A549 (cell line): ENCODE results near the gene HOXB5.

ENCODE experiments used
- EHMT2 ChIP-seq: fragments of 200-600 bp; sonication (generic); IDR thresholded peaks from 2 replicates; pipeline ENCODE4 v1.6.1; 2016; ENCODE audit warnings: antibody characterized with exemption, low read depth, mild to moderate bottlenecking, moderate library complexity
- JUNB ChIP-seq: fragments of >200 bp; sonication (Bioruptor Twin); formaldehyde crosslinking; IDR thresholded peaks from 2 replicates; pipeline ENCODE4 v1.6.1; 2016
- NR3C1 ChIP-seq: fragments of >200 bp; sonication (Bioruptor Twin); formaldehyde crosslinking; IDR thresholded peaks from 3 replicates; pipeline ENCODE4 v1.6.1; 2017
- POLR2AphosphoS2 ChIP-seq: conservative IDR thresholded peaks from 2 replicates; pipeline ENCODE4 v1.6.1; 2012; ENCODE audit warnings: low read length, improper control_type of control experiment, inconsistent platforms
- TF ChIP-seq, protein P1 (sequence below): fragments of >200 bp; sonication (Bioruptor Twin); formaldehyde crosslinking; IDR thresholded peaks from 3 replicates; pipeline ENCODE4 v1.5.1; 2016
- TF ChIP-seq, protein P2 (sequence below): IDR thresholded peaks from 2 replicates; pipeline ENCODE4 v1.6.1; 2012; ENCODE audit warnings: low read depth, borderline replicate concordance

DNA sequence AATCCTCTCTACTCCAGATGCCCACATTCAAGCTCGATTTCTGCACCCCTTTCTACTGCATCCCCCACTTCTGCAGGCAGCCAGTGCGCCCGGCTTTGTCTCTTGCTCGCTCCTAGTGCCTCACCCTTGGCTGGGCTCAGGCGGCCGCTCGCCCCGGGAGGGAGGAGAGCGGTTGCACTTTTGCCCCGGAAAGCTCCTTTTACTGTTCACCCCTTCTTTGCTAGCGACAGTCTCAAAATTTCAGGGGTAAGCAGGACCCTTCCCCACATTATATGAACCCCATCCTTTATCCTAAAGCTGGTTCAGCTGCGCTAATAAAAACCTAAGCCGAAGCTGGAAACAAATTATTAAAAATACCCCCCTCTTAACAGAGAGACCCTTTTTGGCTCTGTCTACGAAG, 1.0 kb downstream of the HOXB5 start:
- no peak for TF ChIP-seq JUNB
- TF ChIP-seq NR3C1, result no peak
- TF ChIP-seq, protein P1, sequence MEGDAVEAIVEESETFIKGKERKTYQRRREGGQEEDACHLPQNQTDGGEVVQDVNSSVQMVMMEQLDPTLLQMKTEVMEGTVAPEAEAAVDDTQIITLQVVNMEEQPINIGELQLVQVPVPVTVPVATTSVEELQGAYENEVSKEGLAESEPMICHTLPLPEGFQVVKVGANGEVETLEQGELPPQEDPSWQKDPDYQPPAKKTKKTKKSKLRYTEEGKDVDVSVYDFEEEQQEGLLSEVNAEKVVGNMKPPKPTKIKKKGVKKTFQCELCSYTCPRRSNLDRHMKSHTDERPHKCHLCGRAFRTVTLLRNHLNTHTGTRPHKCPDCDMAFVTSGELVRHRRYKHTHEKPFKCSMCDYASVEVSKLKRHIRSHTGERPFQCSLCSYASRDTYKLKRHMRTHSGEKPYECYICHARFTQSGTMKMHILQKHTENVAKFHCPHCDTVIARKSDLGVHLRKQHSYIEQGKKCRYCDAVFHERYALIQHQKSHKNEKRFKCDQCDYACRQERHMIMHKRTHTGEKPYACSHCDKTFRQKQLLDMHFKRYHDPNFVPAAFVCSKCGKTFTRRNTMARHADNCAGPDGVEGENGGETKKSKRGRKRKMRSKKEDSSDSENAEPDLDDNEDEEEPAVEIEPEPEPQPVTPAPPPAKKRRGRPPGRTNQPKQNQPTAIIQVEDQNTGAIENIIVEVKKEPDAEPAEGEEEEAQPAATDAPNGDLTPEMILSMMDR, result no peak
- TF ChIP-seq, protein P2, sequence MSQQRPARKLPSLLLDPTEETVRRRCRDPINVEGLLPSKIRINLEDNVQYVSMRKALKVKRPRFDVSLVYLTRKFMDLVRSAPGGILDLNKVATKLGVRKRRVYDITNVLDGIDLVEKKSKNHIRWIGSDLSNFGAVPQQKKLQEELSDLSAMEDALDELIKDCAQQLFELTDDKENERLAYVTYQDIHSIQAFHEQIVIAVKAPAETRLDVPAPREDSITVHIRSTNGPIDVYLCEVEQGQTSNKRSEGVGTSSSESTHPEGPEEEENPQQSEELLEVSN, result no peak
- TF ChIP-seq POLR2AphosphoS2, result no peak
- no peak for TF ChIP-seq EHMT2
